Type B pancreatic cell (in vitro differentiated cells): Measurements from ENCODE around the gene PPIG. TPM values are rescaled to one million over a fixed set of nuclear protein-coding genes. Genes with fewer than 3 reads are reported as not detected.
A peak's percentile ranks its signal among the peaks of the same experiment; 100 is the strongest.
"Not testable (repeated sequence)": the region's sequence is repeated elsewhere in the genome, so short reads cannot be mapped to it uniquely, and the experiment has no call there.

Source experiments
- DNase-seq: peaks from one replicate; pipeline ENCODE4 v3.0.0; 2021; ENCODE audit warnings: mixed read lengths; ENCODE audit not compliant: unreplicated experiment; ENCODE audit errors: extremely low spot score
- H3K27ac Mint-ChIP-seq: 2 replicates; pipeline ENCODE4 v1.8.0; 2021; ENCODE audit warnings: mild to moderate bottlenecking, mixed read lengths
- H3K27me3 Mint-ChIP-seq: 2 replicates; pipeline ENCODE4 v1.8.0; 2021; ENCODE audit warnings: mixed read lengths
- H3K36me3 Mint-ChIP-seq: 2 replicates; pipeline ENCODE4 v1.8.0; 2021; ENCODE audit warnings: mixed read lengths
- H3K4me1 Mint-ChIP-seq: one replicate; pipeline ENCODE4 v1.8.0; 2021; ENCODE audit warnings: mixed read lengths; ENCODE audit not compliant: unreplicated experiment
- H3K4me3 Mint-ChIP-seq: 2 replicates; pipeline ENCODE4 v1.8.0; 2021; ENCODE audit warnings: mild to moderate bottlenecking, mixed read lengths
- H3K9me3 Mint-ChIP-seq: 2 replicates; pipeline ENCODE4 v1.8.0; 2021; ENCODE audit warnings: mixed read lengths
- CTCF ChIP-seq: fragments of 200-600 bp; sonication (generic); conservative IDR thresholded peaks from 2 replicates; pipeline ENCODE4 v1.5.0; 2021; ENCODE audit warnings: antibody characterized with exemption, mild to moderate bottlenecking
- total RNA-seq: library from RNA; stranded (reverse); gene quantifications from 2 replicates; pipeline ENCODE4 v1.2.1, GENCODE V29; 2021; ENCODE audit warnings: low replicate concordance

PPIG gene
- total RNA-seq, 1 donor from 2014 or later, result 61.4 TPM

DNA sequence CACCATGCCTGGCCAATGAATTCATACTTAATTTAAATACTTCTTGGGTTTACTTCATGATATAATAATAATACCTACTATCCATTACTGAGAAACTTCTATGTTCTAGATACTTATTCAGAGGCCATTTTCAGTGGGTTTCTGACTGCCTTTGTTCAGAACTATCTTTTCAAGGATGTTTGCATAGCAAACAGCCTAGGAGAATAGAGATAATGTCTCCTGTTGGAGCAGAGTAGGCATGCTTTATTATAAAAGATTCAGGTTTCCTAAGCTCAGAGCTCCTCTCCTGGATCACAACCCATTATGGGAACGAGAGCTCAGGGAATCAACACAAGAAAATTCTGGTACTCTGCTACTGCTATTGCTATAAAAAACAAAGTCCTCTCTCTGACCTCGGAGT, 21.6 kb upstream of the PPIG start:
- Mint-ChIP-seq H3K27ac (peak overlapping the region; percentile 70), H3K9me3 (no peaks in the 10 kb centered on the region), H3K4me3 (peak overlapping the region; percentile 69), H3K4me1 (no peaks in the 10 kb centered on the region), H3K27me3 (peaks cover 3% of the 10 kb centered on the region), H3K36me3 (peaks cover 17% of the 10 kb centered on the region)
- no peak for DNase-seq
- TF ChIP-seq CTCF, result no peak

DNA sequence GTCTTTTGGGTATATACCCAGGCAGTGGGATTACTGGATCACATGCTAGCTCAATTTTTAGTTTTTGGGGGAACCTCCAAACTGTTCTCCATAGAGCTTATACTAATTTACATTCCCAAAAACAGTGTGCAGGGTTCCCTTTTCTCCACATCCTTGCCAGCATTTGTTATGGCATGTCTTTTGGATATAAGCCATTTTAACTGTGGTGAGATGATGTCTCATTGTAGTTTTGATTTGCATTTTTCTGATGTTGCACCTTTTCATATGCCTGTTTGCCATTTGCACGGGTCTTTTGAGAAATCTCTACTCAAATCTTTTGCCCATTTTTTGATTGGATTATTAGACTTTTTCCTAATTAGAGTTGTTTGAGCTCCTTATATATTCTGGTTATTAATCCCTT, 18.5 kb upstream of the PPIG start:
- no peak for TF ChIP-seq CTCF

GRCh38 chr2:169569948-169570347, 14.2 kb upstream of the PPIG start:
- no peak for TF ChIP-seq CTCF
- Mint-ChIP-seq H3K27me3 (no peaks in the 10 kb centered on the region), H3K27ac (no peak overlapping the region), H3K4me3 (no peak overlapping the region), H3K36me3 (no peaks in the 10 kb centered on the region), H3K9me3 (no peaks in the 10 kb centered on the region), H3K4me1 (peaks cover 19% of the 10 kb centered on the region)
- no peak for DNase-seq

More for the DNA sequence above, 18.5 kb upstream of the PPIG start:
- no peaks in the 10 kb centered on the region for H3K9me3 Mint-ChIP-seq
- peaks cover 3% of the 10 kb centered on the region for H3K27me3 Mint-ChIP-seq
- no peak overlapping the region for H3K4me3 Mint-ChIP-seq
- no peak for DNase-seq
- peaks cover 13% of the 10 kb centered on the region for H3K36me3 Mint-ChIP-seq
- peaks cover 5% of the 10 kb centered on the region for H3K4me1 Mint-ChIP-seq
- H3K27ac Mint-ChIP-seq, result no peak overlapping the region

GRCh38 chr2:169570752-169571151, 13.4 kb upstream of the PPIG start:
- H3K27me3 Mint-ChIP-seq, H3K27ac Mint-ChIP-seq, DNase-seq, H3K36me3 Mint-ChIP-seq, H3K9me3 Mint-ChIP-seq: not testable (repeated sequence)
- Mint-ChIP-seq H3K4me3 (peak overlapping the region; percentile 24), H3K4me1 (peaks cover 19% of the 10 kb centered on the region)

- Mint-ChIP-seq H3K4me3 (peak overlapping the region; percentile 39), H3K9me3 (no peaks in the 10 kb centered on the region), H3K4me1 (peaks cover 19% of the 10 kb centered on the region), H3K36me3 (no peaks in the 10 kb centered on the region), H3K27ac (no peak overlapping the region), H3K27me3 (no peaks in the 10 kb centered on the region)
- no peak for TF ChIP-seq CTCF
- no peak for DNase-seq
These were observed 12.6 kb upstream of the PPIG start for GRCh38 chr2:169571571-169571970.

DNA sequence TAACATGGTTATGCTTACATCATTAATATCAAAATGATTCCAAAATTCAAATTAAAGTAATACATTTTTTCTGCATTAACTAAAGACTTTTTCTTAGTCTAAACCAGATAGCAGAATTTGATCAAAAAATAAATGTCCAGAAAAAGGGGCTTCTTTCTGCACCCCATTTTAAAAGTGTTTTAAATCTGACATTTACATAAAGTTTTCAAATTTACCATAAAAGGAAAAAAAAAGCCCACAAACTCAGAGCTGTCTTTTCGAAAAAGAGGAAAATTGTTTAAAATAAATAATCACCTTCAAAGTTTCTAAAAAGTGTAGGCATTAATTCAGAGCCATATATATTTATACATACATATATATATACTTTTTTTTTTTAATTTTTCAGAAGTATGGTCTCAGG, 12.0 kb upstream of the PPIG start:
- DNase-seq, result no peak
- no peaks in the 10 kb centered on the region for H3K9me3 Mint-ChIP-seq
- no peak for TF ChIP-seq CTCF
- no peak overlapping the region for H3K27ac Mint-ChIP-seq
- no peaks in the 10 kb centered on the region for H3K36me3 Mint-ChIP-seq
- no peak overlapping the region for H3K4me3 Mint-ChIP-seq
- H3K27me3 Mint-ChIP-seq, result no peaks in the 10 kb centered on the region
- H3K4me1 Mint-ChIP-seq, result peaks cover 19% of the 10 kb centered on the region
